Astrocyte of the spinal cord (primary cell): Measurements from ENCODE around the gene ACP4.

Experiments
- DNase-seq: peaks from one replicate; pipeline ENCODE4 v3.0.0; 2011; ENCODE audit warnings: low read depth, low spot score
- H3K4me3 ChIP-seq: 2 replicates; pipeline ENCODE4 v1.5.1; 2011; ENCODE audit warnings: low read depth, mild to moderate bottlenecking, low read length, moderate library complexity
- CTCF ChIP-seq: IDR thresholded peaks from 2 replicates; pipeline ENCODE4 v1.5.1; 2012; ENCODE audit warnings: low read depth, mild to moderate bottlenecking, low read length, inconsistent platforms
- in situ Hi-C: cut with HindIII; loops from 2 replicates; pipeline ENCODE4 v1.10.0; 2017; ENCODE audit warnings: low sequenced_read_pairs

The ACP4 gene

GRCh38 chr19:50833802-50834167 is 43.6 kb downstream of the ACP4 start:
- in situ Hi-C loops = no loop called here
- no peak for DNase-seq
- TF ChIP-seq CTCF = no peak
- no peak overlapping the region for H3K4me3 ChIP-seq

GRCh38 chr19:50835103-50835784 is 45.0 kb downstream of the ACP4 start:
- no peak for DNase-seq
- H3K4me3 ChIP-seq = peak overlapping the region; percentile 45
- no peak for TF ChIP-seq CTCF
- in situ Hi-C loops = no loop called here

- in situ Hi-C loops = no loop called here
- H3K4me3 ChIP-seq = peak overlapping the region; percentile 45
- no peak for TF ChIP-seq CTCF
- DNase-seq = peak; percentile 29
These were observed 45.7 kb downstream of the ACP4 start for GRCh38 chr19:50835785-50836542.

- no peak overlapping the region for H3K4me3 ChIP-seq
- DNase-seq = no peak
- no peak for TF ChIP-seq CTCF
- in situ Hi-C loops = no loop called here
These were observed 46.5 kb downstream of the ACP4 start for GRCh38 chr19:50836543-50837195.

- in situ Hi-C loops = no loop called here
- no peak for DNase-seq
- no peak overlapping the region for H3K4me3 ChIP-seq
- no peak for TF ChIP-seq CTCF
These were observed 47.1 kb downstream of the ACP4 start for GRCh38 chr19:50837300-50837699.

GRCh38 chr19:50838239-50838638 is 48.0 kb downstream of the ACP4 start:
- in situ Hi-C loops = no loop called here
- TF ChIP-seq CTCF = peak; percentile 4
- no peak overlapping the region for H3K4me3 ChIP-seq
- DNase-seq = no peak
